Tibial artery (tissue), 4 donors: Measurements from ENCODE around the gene VAV2.
A peak's percentile ranks its signal among the peaks of the same experiment; 100 is the strongest.

Experiments used
- DNase-seq, 2 donors: peaks; one replicate each; pipeline ENCODE4 v3.0.0-alpha.2; 2019
- H3K27ac ChIP-seq, 2 donors: fragments of 200-600 bp; sonication (generic) in 1 of 2; 1 replicate in 1 of 2; 2 replicates in 1 of 2; pipeline ENCODE4 v1.5.1; 2018 to 2019; ENCODE audit warnings: mild to moderate bottlenecking in 1 of 2
- H3K27me3 ChIP-seq, 2 donors: fragments of 200-600 bp; sonication (generic) in 1 of 2; one replicate each; pipeline versions ENCODE4 v1.5.1 to v1.6.0; 2016 to 2019
- H3K36me3 ChIP-seq, 3 donors: fragments of 200-600 bp; sonication (generic) in 2 of 3; one replicate each; pipeline ENCODE4 v1.5.1; 2016 to 2019; ENCODE audit warnings: mild to moderate bottlenecking in 2 of 3
- H3K4me1 ChIP-seq, 4 donors: fragments of 200-600 bp; sonication (generic) in 2 of 4; 1 replicate in 3 of 4; 2 replicates in 1 of 4; pipeline ENCODE4 v1.5.1; 2016 to 2019
- H3K4me3 ChIP-seq, 2 donors: fragments of 200-600 bp; sonication (generic) in 1 of 2; 1 replicate in 1 of 2; 2 replicates in 1 of 2; pipeline ENCODE4 v1.5.1; 2018 to 2019; ENCODE audit warnings: mild to moderate bottlenecking in 2 of 2
- H3K9me3 ChIP-seq, 3 donors: fragments of 200-600 bp; sonication (generic) in 1 of 3; one replicate each; pipeline ENCODE4 v1.5.1; 2016 to 2019
- CTCF ChIP-seq, 2 experiments: fragments of 200-600 bp in 1 of 2; fragments of 450-650 bp in 1 of 2; IDR thresholded peaks; one replicate each; pipeline ENCODE4 v1.5.1; 2017 to 2019; ENCODE audit warnings: antibody characterized with exemption in 2 of 2, mild to moderate bottlenecking in 1 of 2, moderate library complexity in 1 of 2
- intact Hi-C: fragments of 100-400 bp; cut with DNase I; formaldehyde crosslinking; loops from one replicate; pipeline ENCODE4 v1.15.0; 2023; ENCODE audit warnings: low total_unique reads

Gene VAV2

GRCh38 chr9:133841167-133841812 lies 150.8 kb downstream of the VAV2 start:
- no peak overlapping the region for H3K4me3 ChIP-seq
- H3K36me3 ChIP-seq: no peaks in the 10 kb centered on the region
- TF ChIP-seq CTCF (IDR thresholded peaks at IDR 0.05): no peak
- no peaks in the 10 kb centered on the region for H3K9me3 ChIP-seq
- H3K27me3 ChIP-seq: no peaks in the 10 kb centered on the region
- no peak for DNase-seq
- peaks cover 0 to 12% (median 0%) of the 10 kb centered on the region in 4 donors for H3K4me1 ChIP-seq
- no peak overlapping the region for H3K27ac ChIP-seq
- intact Hi-C loops: no loop called here

GRCh38 chr9:133839822-133840329 lies 152.2 kb downstream of the VAV2 start:
- intact Hi-C loops: no loop called here
- H3K9me3 ChIP-seq: no peaks in the 10 kb centered on the region
- no peaks in the 10 kb centered on the region for H3K27me3 ChIP-seq
- H3K4me1 ChIP-seq: peaks cover 0 to 5% (median 0%) of the 10 kb centered on the region in 4 donors
- no peak overlapping the region for H3K4me3 ChIP-seq
- H3K36me3 ChIP-seq: no peaks in the 10 kb centered on the region
- peak in 1 of 2 donors; percentile 42 for DNase-seq
- H3K27ac ChIP-seq: no peak overlapping the region
- no peak for TF ChIP-seq CTCF (IDR thresholded peaks at IDR 0.05)

- no peaks in the 10 kb centered on the region for H3K9me3 ChIP-seq
- no peak for DNase-seq
- no peak for TF ChIP-seq CTCF (IDR thresholded peaks at IDR 0.05)
- H3K36me3 ChIP-seq: no peaks in the 10 kb centered on the region
- no peaks in the 10 kb centered on the region for H3K27me3 ChIP-seq
- H3K4me3 ChIP-seq: no peak overlapping the region
- H3K27ac ChIP-seq: no peak overlapping the region
- intact Hi-C loops: no loop called here
- H3K4me1 ChIP-seq: no peaks in the 10 kb centered on the region
Observed at GRCh38 chr9:133838859-133839507, 153.1 kb downstream of the VAV2 start.

- H3K9me3 ChIP-seq: no peaks in the 10 kb centered on the region
- no peak for DNase-seq
- no peaks in the 10 kb centered on the region for H3K4me1 ChIP-seq
- H3K36me3 ChIP-seq: no peaks in the 10 kb centered on the region
- no peak for TF ChIP-seq CTCF (IDR thresholded peaks at IDR 0.05)
- intact Hi-C loops: no loop called here
- no peaks in the 10 kb centered on the region for H3K27me3 ChIP-seq
- no peak overlapping the region for H3K27ac ChIP-seq
- no peak overlapping the region for H3K4me3 ChIP-seq
Observed at GRCh38 chr9:133837627-133838597, 154.2 kb downstream of the VAV2 start.

- Histone ChIP-seq H3K36me3 (no peaks in the 10 kb centered on the region), H3K27ac (no peak overlapping the region), H3K4me1 (no peaks in the 10 kb centered on the region), H3K4me3 (no peak overlapping the region), H3K9me3 (no peaks in the 10 kb centered on the region), H3K27me3 (no peaks in the 10 kb centered on the region)
- intact Hi-C loops: no loop called here
- no peak for TF ChIP-seq CTCF (IDR thresholded peaks at IDR 0.05)
- no peak for DNase-seq
Observed at GRCh38 chr9:133836818-133837217, 155.3 kb downstream of the VAV2 start.
